ENCODE results near the gene PLAC9.

The PLAC9 gene

DNA sequence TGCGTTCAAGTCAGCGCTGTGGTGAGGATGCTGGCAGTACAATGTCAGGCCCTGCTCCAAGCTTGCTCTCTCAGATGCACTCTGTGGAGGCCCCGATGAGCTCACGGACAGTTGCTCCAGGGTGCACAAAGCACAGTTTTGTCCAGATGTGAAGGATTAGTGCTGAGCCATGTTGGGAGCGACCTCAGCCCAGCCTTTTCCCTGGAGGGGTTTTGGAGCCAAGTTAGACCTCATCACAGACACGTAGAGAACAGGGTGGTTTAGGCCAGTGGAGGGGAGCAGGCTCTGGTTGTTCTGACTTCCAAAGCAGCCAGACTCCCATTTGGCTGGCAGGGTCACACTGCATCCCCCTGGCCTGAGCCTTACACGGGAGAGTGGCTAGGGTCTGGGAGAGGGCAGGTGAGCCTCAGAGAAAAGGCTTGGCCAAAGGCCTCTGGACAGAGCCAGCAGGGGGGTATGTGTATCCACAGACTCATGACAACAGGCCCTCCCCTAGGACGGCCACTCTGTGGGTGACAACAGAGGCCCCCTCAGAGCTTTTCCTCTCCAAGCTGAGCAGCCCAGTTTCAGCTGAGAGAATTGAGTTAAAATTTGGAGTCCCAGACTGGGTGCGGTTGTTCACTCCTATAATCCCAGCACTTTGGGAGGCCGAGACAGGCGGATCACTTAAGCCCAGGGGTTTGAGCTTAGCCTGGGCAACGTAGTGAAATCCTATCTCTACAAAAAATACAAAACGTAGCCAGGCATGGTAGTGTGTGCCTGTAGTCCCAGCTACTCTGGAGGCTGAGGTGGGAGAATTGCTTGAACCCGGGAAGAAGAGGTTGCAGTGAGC, 4.7 kb downstream of the PLAC9 start:
- ChIA-PET CTCF (no interaction called here), POLR2A (no interaction called here)
- TF ChIP-seq LEF1 (IDR thresholded peaks at IDR 0.05; ENCODE audit: borderline replicate concordance) (no peak), CTBP1 (IDR thresholded peaks at IDR 0.05; ENCODE audit: borderline replicate concordance) (no peak), TARDBP (IDR thresholded peaks at IDR 0.05) (no peak), FOXA1 (IDR thresholded peaks at IDR 0.05) (no peak), HDGF (IDR thresholded peaks at IDR 0.05; ENCODE audit: borderline replicate concordance) (no peak), L3MBTL2 (conservative IDR thresholded peaks at IDR 0.05) (no peak), ARNT (IDR thresholded peaks at IDR 0.05) (no peak), ELF4 (IDR thresholded peaks at IDR 0.05) (no peak), SP1 (IDR thresholded peaks at IDR 0.05) (no peak), FOXK2 (IDR thresholded peaks at IDR 0.05) (no peak), SUZ12 (IDR thresholded peaks at IDR 0.05) (no peak), ZNF384 (IDR thresholded peaks at IDR 0.05) (no peak), FOXM1 (IDR thresholded peaks at IDR 0.05; ENCODE audit: borderline replicate concordance) (no peak), NFRKB (IDR thresholded peaks at IDR 0.05) (no peak), BHLHE40 (IDR thresholded peaks at IDR 0.05; ENCODE audit: borderline replicate concordance) (no peak)
- TF ChIP-seq, protein P1, sequence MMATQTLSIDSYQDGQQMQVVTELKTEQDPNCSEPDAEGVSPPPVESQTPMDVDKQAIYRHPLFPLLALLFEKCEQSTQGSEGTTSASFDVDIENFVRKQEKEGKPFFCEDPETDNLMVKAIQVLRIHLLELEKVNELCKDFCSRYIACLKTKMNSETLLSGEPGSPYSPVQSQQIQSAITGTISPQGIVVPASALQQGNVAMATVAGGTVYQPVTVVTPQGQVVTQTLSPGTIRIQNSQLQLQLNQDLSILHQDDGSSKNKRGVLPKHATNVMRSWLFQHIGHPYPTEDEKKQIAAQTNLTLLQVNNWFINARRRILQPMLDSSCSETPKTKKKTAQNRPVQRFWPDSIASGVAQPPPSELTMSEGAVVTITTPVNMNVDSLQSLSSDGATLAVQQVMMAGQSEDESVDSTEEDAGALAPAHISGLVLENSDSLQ (IDR thresholded peaks at IDR 0.05), result no peak
- DNase-seq (ENCODE audit: extremely low spot score), result no peak

DNA sequence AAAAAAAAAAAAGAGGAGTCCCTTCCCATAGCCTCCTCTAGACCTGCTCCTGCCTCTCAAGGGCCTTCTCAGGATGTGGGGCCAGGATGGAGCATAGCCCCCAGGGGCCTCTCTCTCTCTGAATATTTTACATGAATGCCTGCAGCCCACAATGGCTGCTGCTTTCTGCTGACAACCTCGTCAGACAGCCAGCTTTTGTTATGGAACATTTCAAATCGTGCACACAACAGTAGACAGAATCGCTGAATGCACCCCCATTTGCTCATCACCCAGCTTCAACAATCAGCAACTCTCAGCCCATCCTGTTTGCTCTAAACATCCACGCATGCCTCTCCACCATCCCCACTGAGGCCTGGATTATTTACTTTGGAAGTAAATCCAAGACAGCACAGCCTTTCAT, 5.4 kb downstream of the PLAC9 start:
- ChIA-PET POLR2A (no interaction called here), CTCF (no interaction called here)
- TF ChIP-seq HDGF (IDR thresholded peaks at IDR 0.05; ENCODE audit: borderline replicate concordance) (no peak), FOXA1 (IDR thresholded peaks at IDR 0.05) (no peak), NFRKB (IDR thresholded peaks at IDR 0.05) (no peak), L3MBTL2 (conservative IDR thresholded peaks at IDR 0.05) (no peak), FOXM1 (IDR thresholded peaks at IDR 0.05; ENCODE audit: borderline replicate concordance) (no peak), SP1 (IDR thresholded peaks at IDR 0.05) (no peak), LEF1 (IDR thresholded peaks at IDR 0.05; ENCODE audit: borderline replicate concordance) (no peak), SUZ12 (IDR thresholded peaks at IDR 0.05) (no peak), CTBP1 (IDR thresholded peaks at IDR 0.05; ENCODE audit: borderline replicate concordance) (no peak), ARNT (IDR thresholded peaks at IDR 0.05) (no peak), BHLHE40 (IDR thresholded peaks at IDR 0.05; ENCODE audit: borderline replicate concordance) (no peak), ELF4 (IDR thresholded peaks at IDR 0.05) (no peak), FOXK2 (IDR thresholded peaks at IDR 0.05) (no peak), ZNF384 (IDR thresholded peaks at IDR 0.05) (no peak), TARDBP (IDR thresholded peaks at IDR 0.05) (no peak)
- TF ChIP-seq, protein P1 (IDR thresholded peaks at IDR 0.05), result no peak
- DNase-seq (ENCODE audit: extremely low spot score), result no peak

DNA sequence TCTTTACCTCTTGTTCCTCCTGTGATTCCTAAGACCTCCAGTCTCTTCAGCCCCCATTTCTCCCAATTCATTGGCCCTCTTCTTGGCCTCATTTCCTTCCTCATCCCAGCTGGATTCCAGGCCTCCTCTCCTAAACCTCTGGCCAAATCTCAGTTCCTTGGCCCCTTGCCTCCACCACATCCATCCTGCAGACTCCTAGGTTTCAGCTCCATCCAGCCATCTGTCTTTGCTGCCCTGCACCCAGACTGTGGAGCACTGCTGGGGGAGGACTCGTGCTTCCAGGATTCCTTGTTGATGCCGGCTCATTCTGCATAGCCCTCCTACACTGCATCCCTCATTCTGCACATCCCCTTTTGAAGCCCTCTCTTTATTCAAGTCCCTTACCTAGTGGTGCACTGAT, 6.7 kb downstream of the PLAC9 start:
- DNase-seq (ENCODE audit: extremely low spot score), result no peak
- ChIA-PET POLR2A (interaction anchor here (1.5 kb wide), 1 partner anchor 60 kb away, joined by 3 read pairs; no protein-coding TSS in a partner anchor), CTCF (no interaction called here)
- TF ChIP-seq ARNT (IDR thresholded peaks at IDR 0.05) (no peak), NFRKB (IDR thresholded peaks at IDR 0.05) (no peak), CTBP1 (IDR thresholded peaks at IDR 0.05; ENCODE audit: borderline replicate concordance) (no peak), FOXK2 (IDR thresholded peaks at IDR 0.05) (no peak), L3MBTL2 (conservative IDR thresholded peaks at IDR 0.05) (no peak), BHLHE40 (IDR thresholded peaks at IDR 0.05; ENCODE audit: borderline replicate concordance) (no peak), TARDBP (IDR thresholded peaks at IDR 0.05) (no peak), HDGF (IDR thresholded peaks at IDR 0.05; ENCODE audit: borderline replicate concordance) (no peak), SP1 (IDR thresholded peaks at IDR 0.05) (no peak), FOXA1 (IDR thresholded peaks at IDR 0.05) (no peak), ELF4 (IDR thresholded peaks at IDR 0.05) (no peak), SUZ12 (IDR thresholded peaks at IDR 0.05) (no peak), LEF1 (IDR thresholded peaks at IDR 0.05; ENCODE audit: borderline replicate concordance) (no peak), FOXM1 (IDR thresholded peaks at IDR 0.05; ENCODE audit: borderline replicate concordance) (no peak), ZNF384 (IDR thresholded peaks at IDR 0.05) (no peak)
- TF ChIP-seq, protein P1 (IDR thresholded peaks at IDR 0.05), result no peak

DNA sequence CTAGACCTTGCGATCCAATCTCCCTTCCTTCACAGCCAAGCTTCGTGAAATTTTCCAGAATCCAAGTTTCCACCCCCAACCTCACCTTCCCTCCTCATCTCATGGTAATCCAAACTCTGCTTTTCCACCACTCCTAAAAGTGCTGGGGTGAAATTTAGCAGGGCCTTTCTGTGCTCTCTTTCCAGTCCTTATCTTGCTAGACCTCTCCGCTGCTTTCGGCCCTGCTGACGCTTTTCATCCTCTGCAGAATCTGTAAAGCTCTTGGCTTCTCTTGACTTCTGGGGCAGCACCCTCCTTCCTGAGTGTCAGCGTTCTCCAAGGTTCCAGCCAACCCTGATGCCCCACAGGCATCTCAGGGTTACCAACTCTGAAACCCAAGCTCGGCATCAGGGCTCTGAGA, 7.7 kb downstream of the PLAC9 start:
- no peak for DNase-seq (ENCODE audit: extremely low spot score)
- ChIA-PET CTCF (interaction anchor here (0.7 kb wide), 1 partner anchor 1393 kb away, joined by 3 read pairs; no protein-coding TSS in a partner anchor), POLR2A (interaction anchor here (1.5 kb wide), 1 partner anchor 61 kb away, joined by 3 read pairs; no protein-coding TSS in a partner anchor)
- TF ChIP-seq FOXM1 (IDR thresholded peaks at IDR 0.05; ENCODE audit: borderline replicate concordance) (no peak), SP1 (IDR thresholded peaks at IDR 0.05) (no peak), BHLHE40 (IDR thresholded peaks at IDR 0.05; ENCODE audit: borderline replicate concordance) (no peak), LEF1 (IDR thresholded peaks at IDR 0.05; ENCODE audit: borderline replicate concordance) (no peak), TARDBP (IDR thresholded peaks at IDR 0.05) (no peak), ZNF384 (IDR thresholded peaks at IDR 0.05) (no peak), CTBP1 (IDR thresholded peaks at IDR 0.05; ENCODE audit: borderline replicate concordance) (no peak), ELF4 (IDR thresholded peaks at IDR 0.05) (no peak), HDGF (IDR thresholded peaks at IDR 0.05; ENCODE audit: borderline replicate concordance) (no peak), ARNT (IDR thresholded peaks at IDR 0.05) (no peak), NFRKB (IDR thresholded peaks at IDR 0.05) (no peak), L3MBTL2 (conservative IDR thresholded peaks at IDR 0.05) (no peak), FOXK2 (IDR thresholded peaks at IDR 0.05) (no peak)
- TF ChIP-seq, protein P1 (IDR thresholded peaks at IDR 0.05), result no peak
